Measurements from ENCODE around the gene GSTM2. TPM values are rescaled to one million over a fixed set of nuclear protein-coding genes. Genes with fewer than 3 reads are reported as not detected.
A peak's percentile ranks its signal among the peaks of the same experiment; 100 is the strongest.

GSTM2 gene
- 10.7 and 17.4 TPM in 2 replicates for total RNA-seq (2014; rRNA removed; shearing (Covaris generic))

GRCh38 chr1:109667452-109668122 is at the start of gene GSTM2:
TSS of gene GSTM2 (plus strand) at chr1:109668057. CDS start at chr1:109668116, 59 bp downstream.
- peak; percentile 81 for DNase-seq (ENCODE audit: low read depth)

GRCh38 chr1:109618661-109619575 is 48.9 kb upstream of the GSTM2 start:
- DNase-seq (ENCODE audit: low read depth): no peak

DNA sequence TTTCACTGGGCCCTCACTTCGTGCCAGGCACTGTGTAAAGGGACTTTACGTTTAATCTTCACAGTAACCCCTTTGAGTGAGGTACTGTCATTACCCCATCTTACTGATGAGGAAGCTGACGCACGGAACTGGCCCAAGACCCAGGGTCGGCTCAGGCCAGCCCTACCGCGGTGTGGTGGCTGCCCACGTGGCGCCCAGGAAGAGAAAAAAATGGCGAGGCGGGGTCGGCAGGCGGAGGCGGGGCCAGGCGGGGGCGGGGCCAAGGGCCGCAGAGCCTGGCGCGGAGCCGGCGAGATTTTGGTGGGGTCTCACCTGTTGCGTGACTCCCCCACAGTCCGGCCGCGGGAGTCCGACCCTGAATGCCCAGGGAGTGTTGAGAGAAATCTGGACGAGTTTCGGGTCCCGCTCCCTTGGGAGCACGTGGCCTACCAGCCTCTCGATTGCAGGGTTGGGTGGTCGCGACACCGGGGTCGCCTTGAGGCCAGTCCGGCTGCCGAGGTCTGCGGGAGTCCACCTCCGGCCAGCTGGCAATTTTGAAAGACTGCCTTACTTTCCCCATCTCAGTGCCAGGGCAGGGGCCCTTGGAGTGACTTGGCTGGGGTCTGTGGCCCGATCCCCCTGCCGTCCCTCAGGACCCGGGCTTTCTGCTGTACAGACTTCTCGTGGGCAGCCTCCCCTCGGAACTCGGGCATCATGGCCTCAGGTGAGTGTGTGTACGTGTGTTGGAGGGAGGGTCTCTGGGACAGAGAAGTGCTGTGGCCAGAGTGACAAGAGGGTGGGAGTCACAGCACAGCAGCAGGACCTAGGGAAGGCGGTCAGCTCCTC is 48.1 kb upstream of the GSTM2 start, which contains the start of the genes AMPD2 and GNAT2:
AMPD2 (plus strand) TSS at position 262 of the 825 bp plus-strand sequence. CDS start 1,339 bp downstream, outside the sequence.
GNAT2 (minus strand) TSS at position 41 of the 825 bp plus-strand sequence. CDS start 6,746 bp downstream, outside the sequence.
- peak; percentile 86 for DNase-seq (ENCODE audit: low read depth)

DNA sequence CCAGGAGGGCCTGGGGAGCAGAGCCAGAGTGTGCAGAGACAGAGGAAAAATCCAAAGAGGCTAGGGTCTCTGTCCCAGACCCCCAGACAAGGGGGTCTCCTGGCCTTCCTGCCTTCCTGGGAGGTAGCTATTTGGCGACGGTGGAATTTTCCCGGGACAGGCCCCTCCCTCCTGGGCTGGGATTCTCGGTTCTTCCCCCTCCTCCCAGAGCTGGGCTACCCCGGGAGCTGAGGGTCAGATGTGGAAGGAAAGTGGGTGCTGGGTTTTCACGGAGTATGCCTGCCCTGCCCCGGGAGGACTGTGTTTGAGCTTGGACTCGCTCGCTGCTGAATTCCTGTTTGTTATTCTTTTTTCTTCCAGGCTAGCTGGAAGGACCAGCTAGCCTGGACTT is 47.5 kb upstream of the GSTM2 start:
- peak; percentile 76 for DNase-seq (ENCODE audit: low read depth)

DNA sequence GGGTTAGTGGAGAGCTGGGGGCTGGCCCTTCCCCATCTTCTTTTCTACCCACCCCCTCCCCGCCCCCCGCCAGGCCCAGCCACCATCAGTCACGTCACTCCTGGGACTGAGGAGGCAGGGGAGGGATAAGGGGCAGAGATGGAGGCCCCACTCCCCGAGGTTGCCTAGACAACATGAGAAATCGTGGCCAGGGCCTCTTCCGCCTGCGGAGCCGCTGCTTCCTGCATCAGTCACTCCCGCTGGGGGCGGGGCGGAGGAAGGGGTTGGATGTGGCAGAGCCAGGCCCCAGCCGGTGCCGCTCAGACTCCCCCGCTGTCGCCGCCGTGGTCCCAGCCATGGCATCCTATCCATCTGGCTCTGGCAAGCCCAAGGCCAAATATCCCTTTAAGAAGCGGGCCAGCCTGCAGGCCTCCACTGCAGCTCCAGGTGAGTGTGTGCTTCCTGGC is 47.0 kb upstream of the GSTM2 start:
- peak; percentile 97 for DNase-seq (ENCODE audit: low read depth)

GRCh38 chr1:109621379-109622136 is 46.3 kb upstream of the GSTM2 start:
- DNase-seq (ENCODE audit: low read depth): no peak

DNA sequence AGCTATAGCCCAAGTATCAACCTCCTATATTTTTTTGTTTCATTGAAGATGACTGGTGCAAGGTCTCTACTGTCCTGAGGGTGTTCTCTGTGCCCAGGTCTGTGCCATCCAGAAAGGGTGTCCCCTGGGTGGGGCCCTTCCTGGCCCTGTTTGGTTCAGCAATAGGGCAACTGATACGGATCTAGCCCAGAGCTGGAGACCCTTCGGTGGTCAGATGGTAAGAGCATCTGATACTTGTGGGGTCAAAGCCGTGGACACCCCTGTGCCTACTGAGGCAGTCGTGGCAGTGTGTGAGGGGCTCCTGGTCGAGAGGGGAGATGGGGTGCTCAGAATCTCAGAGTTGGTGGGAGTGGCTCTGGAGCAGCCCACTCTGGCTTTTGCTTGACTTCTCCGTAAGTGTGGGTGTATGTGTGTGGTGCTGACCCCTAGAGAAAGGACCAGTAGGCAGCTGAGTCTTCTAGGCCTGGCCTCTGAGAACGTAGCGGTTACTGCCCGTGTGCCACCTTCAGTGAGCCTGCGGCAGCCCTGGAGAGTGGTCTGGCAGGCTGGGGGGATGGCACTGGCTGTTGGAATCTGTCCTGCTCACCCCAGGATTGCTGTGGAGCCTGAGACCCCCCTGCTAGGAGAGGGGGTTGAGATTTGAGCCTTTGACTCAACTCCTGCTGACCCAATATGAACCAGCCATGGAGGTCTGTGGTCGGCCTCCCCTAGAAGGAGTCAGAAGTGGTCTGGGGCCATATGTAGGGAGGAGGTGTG is 45.5 kb upstream of the GSTM2 start:
- DNase-seq (ENCODE audit: low read depth): no peak

GRCh38 chr1:109622895-109623294 is 45.0 kb upstream of the GSTM2 start:
- no peak for DNase-seq (ENCODE audit: low read depth)

DNA sequence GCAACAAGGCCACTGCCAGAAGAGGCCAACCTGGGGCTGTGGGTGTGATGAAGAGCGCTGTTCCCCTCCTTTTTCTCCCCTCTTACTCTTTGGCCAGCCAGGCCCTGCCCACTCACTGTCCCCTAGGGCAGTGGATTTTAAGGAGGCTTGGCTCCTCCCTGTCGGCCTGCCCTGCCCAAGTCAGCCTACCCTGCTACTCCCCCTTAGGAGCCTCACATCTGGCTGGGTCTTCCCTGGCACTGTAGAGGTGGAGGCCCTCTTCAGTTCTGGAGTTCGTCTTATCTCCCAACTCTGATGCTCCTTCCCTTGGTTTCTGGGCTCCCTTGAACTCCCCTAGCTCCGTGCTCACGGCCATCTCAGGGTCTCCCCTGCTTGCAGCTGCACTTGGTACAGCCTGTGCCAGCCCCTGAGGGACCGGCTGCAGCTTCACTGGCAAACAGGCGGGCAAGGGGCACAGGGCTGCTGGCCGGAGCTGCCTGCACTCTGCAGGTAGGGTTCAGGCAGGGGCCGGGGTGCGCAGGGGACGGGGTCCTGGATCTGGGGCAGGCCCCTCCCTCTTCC is 44.2 kb upstream of the GSTM2 start:
- no peak for DNase-seq (ENCODE audit: low read depth)

DNA sequence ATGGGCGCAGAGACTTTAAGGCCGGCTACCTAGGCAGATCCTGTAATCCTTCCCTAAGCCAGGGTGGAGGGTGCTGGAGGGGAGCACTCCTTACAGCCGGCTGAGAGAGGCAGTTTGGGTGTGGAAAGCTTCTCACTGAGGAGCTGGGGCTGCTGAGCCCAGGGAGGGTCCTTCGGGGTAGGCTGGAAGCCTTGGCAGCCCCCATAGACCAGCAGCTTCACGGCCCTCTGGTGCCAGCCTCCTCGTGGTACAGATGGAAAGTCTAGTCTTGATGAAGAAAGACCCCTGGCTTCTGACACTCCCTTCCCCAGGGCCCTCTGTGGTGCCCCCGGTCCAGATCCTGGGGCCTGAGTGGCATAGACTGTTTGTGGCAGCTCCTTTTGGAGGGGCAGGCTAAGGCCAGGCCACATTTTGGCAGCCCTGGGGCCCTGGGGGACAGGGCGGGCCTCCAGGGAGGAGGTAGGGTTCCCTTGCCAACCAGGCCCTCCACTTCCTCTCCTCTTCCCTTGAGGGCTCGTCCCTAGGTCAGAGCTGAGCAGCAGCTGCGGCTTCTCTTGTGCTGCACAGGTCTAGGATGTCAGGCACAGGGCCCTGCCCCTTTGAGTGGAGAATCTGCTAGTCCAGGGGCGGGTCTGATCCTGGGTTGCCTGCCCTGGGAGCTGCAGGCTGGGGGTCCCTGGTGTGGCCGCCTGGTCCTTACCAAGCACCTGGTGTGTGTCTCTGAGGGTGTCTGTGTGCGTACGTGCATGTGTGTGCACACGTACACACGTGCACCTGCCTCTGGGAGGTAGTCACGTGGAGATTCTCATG is 43.5 kb upstream of the GSTM2 start:
- DNase-seq (ENCODE audit: low read depth): no peak

GRCh38 chr1:109625176-109625575 is 42.7 kb upstream of the GSTM2 start:
- no peak for DNase-seq (ENCODE audit: low read depth)

GRCh38 chr1:109625601-109626560 is 42.0 kb upstream of the GSTM2 start:
- DNase-seq (ENCODE audit: low read depth): no peak

GRCh38 chr1:109626682-109627408 is 41.0 kb upstream of the GSTM2 start:
- DNase-seq (ENCODE audit: low read depth): no peak

DNA sequence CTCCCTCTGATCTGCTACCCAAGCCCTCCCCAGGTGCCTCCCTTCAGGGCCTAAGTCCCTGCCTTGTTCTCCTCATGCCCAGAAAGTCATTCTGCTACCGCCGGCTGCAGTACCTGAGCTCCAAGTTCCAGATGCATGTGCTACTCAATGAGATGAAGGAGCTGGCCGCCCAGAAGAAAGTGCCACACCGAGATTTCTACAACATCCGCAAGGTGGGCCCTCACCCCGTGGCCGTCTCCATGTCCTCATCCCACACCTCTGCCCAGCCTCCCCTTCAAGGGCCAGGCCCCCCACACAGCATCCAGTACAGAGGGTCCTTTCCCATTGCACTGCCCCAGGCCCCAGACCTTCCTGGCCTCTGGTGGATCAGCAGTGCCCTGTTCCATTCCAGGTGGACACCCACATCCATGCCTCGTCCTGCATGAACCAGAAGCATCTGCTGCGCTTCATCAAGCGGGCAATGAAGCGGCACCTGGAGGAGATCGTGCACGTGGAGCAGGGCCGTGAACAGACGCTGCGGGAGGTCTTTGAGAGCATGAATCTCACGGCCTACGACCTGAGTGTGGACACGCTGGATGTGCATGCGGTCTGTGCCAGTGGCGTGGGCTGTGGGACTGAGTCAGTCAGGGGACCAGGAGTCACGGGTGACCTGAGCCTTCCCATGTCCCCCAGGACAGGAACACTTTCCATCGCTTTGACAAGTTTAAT is 40.0 kb upstream of the GSTM2 start:
- DNase-seq (ENCODE audit: low read depth): no peak

DNA sequence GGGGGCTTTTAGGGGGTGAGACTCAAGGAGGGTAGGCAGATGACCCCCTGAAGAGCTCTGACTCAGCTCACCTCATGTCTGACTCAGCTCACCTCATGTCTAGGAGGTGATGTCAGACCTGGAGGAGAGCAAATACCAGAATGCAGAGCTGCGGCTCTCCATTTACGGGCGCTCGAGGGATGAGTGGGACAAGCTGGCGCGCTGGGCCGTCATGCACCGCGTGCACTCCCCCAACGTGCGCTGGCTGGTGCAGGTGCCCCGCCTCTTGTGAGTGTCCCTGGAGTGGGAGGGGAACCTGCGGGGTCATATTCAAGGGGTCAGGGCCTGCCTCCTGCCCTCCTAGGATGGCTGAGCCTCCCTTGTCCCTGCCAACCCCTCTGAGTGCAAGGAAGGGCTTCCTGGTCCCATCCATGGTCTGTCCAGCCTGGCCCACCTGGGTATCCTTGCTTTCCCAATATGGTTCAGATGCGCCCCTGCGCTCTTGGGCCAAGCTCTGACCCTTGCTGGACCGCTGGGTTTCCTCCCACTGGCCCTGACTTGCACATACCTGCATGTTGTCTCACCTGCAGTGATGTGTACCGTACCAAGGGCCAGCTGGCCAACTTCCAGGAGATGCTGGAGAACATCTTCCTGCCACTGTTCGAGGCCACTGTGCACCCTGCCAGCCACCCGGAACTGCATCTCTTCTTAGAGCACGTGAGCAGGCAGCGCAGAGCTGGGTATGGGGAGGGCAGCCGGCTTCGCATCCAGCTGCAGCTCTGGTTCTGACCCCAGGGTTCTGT is 39.1 kb upstream of the GSTM2 start:
- DNase-seq (ENCODE audit: low read depth): peak; percentile 70

All from M059J (cell line).